ENCODE results near the gene AXL. TPM values are rescaled to one million over a fixed set of nuclear protein-coding genes. Genes with fewer than 3 reads are reported as not detected.

AXL gene
- total RNA-seq, 1 donor from 2014 or later: 250 TPM

DNA sequence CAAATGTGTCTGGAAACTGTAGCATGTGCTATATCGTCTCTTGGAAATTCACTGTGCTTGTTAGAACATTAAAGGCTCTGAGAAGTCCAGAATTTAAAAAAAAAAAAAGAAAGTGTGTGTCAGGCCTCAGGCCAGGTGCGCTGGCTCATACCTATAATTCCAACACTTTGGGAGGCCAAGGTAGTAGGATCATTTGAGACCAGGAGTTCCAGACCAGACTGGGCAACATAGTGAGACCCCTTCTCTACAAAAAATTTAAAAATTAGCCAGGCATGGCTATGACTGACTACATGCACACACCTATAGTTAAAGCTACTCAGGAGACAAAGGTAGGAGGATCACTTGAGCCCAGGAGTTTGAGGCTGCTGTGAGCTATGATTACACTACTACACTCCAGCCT, 50.0 kb downstream of the AXL start:
- Mint-ChIP-seq H3K27me3 (ENCODE audit: unreplicated experiment) (no peaks in the 10 kb centered on the region), H3K4me3 (ENCODE audit: unreplicated experiment) (no peak overlapping the region), H3K4me1 (ENCODE audit: unreplicated experiment) (peaks cover 28% of the 10 kb centered on the region), H3K36me3 (ENCODE audit: unreplicated experiment) (peaks cover 38% of the 10 kb centered on the region), H3K27ac (ENCODE audit: unreplicated experiment) (no peak overlapping the region), H3K9me3 (ENCODE audit: unreplicated experiment) (no peaks in the 10 kb centered on the region)
- DNase-seq (ENCODE audit: extremely low spot score, unreplicated experiment): no peak
- no peak for TF ChIP-seq CTCF (IDR thresholded peaks at IDR 0.05)

- no peak for TF ChIP-seq CTCF (IDR thresholded peaks at IDR 0.05)
- Mint-ChIP-seq H3K36me3 (ENCODE audit: unreplicated experiment) (peaks cover 41% of the 10 kb centered on the region), H3K4me1 (ENCODE audit: unreplicated experiment) (peaks cover 28% of the 10 kb centered on the region), H3K4me3 (ENCODE audit: unreplicated experiment) (no peak overlapping the region), H3K9me3 (ENCODE audit: unreplicated experiment) (no peaks in the 10 kb centered on the region), H3K27me3 (ENCODE audit: unreplicated experiment) (no peaks in the 10 kb centered on the region), H3K27ac (ENCODE audit: unreplicated experiment) (no peak overlapping the region)
- DNase-seq (ENCODE audit: extremely low spot score, unreplicated experiment): no peak
Measured at GRCh38 chr19:41269571-41269970, 50.5 kb downstream of the AXL start.

- DNase-seq (ENCODE audit: extremely low spot score, unreplicated experiment): no peak
- Mint-ChIP-seq H3K27me3 (ENCODE audit: unreplicated experiment) (no peaks in the 10 kb centered on the region), H3K9me3 (ENCODE audit: unreplicated experiment) (no peaks in the 10 kb centered on the region), H3K4me1 (ENCODE audit: unreplicated experiment) (peaks cover under 1% of the 10 kb centered on the region), H3K36me3 (ENCODE audit: unreplicated experiment) (peaks cover 54% of the 10 kb centered on the region), H3K27ac (ENCODE audit: unreplicated experiment) (no peak overlapping the region), H3K4me3 (ENCODE audit: unreplicated experiment) (no peak overlapping the region)
- TF ChIP-seq CTCF (IDR thresholded peaks at IDR 0.05): no peak
Measured at GRCh38 chr19:41273076-41273475, 54.1 kb downstream of the AXL start.

- H3K9me3 Mint-ChIP-seq (ENCODE audit: unreplicated experiment): no peaks in the 10 kb centered on the region
- no peak for TF ChIP-seq CTCF (IDR thresholded peaks at IDR 0.05)
- H3K27ac Mint-ChIP-seq (ENCODE audit: unreplicated experiment): no peak overlapping the region
- no peaks in the 10 kb centered on the region for H3K27me3 Mint-ChIP-seq (ENCODE audit: unreplicated experiment)
- no peak overlapping the region for H3K4me3 Mint-ChIP-seq (ENCODE audit: unreplicated experiment)
- no peaks in the 10 kb centered on the region for H3K4me1 Mint-ChIP-seq (ENCODE audit: unreplicated experiment)
- peaks cover 59% of the 10 kb centered on the region for H3K36me3 Mint-ChIP-seq (ENCODE audit: unreplicated experiment)
- no peak for DNase-seq (ENCODE audit: extremely low spot score, unreplicated experiment)
Measured at GRCh38 chr19:41274802-41275201, 55.8 kb downstream of the AXL start.

DNA sequence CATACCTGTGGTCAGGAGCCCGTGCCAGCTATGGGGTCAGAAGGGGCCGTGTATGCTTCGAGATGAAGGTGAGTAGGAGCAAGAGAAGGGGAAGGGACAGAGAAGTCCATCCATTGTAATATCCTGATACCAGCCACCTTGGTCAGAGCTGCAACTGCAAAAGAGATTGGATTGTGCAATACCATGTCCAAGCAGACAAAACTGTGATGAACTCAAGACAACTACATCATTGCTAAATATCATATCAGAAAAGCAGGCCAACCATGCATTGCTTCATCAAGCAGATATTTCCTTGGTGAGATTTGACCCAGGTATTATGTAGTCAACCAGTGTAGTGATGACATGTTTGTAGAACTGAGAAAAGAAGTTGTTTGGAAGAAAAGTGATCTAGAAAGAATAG, 57.2 kb downstream of the AXL start:
- no peak overlapping the region for H3K27ac Mint-ChIP-seq (ENCODE audit: unreplicated experiment)
- no peaks in the 10 kb centered on the region for H3K27me3 Mint-ChIP-seq (ENCODE audit: unreplicated experiment)
- H3K36me3 Mint-ChIP-seq (ENCODE audit: unreplicated experiment): peaks cover 69% of the 10 kb centered on the region
- no peaks in the 10 kb centered on the region for H3K4me1 Mint-ChIP-seq (ENCODE audit: unreplicated experiment)
- no peak overlapping the region for H3K4me3 Mint-ChIP-seq (ENCODE audit: unreplicated experiment)
- no peaks in the 10 kb centered on the region for H3K9me3 Mint-ChIP-seq (ENCODE audit: unreplicated experiment)
- DNase-seq (ENCODE audit: extremely low spot score, unreplicated experiment): no peak
- no peak for TF ChIP-seq CTCF (IDR thresholded peaks at IDR 0.05)

Data from osteocyte (in vitro differentiated cells).